ENCODE results near the gene INSIG1. TPM values are rescaled to one million over a fixed set of nuclear protein-coding genes. Genes with fewer than 3 reads are reported as not detected.

Gene INSIG1
- polyA plus RNA-seq, 3 donors: 37.1 to 85.6 (median 39.6) TPM

GRCh38 chr7:155288055-155288454, 9.6 kb upstream of the INSIG1 start:
- WGBS (ENCODE audit: insufficient coverage): 94% methylated on average over 15 of the region's 18 CpGs
- no peak overlapping the region for H3K4me3 Mint-ChIP-seq

GRCh38 chr7:155289107-155289506, 8.6 kb upstream of the INSIG1 start:
- H3K4me3 ChIP-seq (replicated peaks in 1 of 3; ENCODE audit: low read depth in 2 of 3, low read length in 3 of 3): no peak overlapping the region
- no peaks in the 10 kb centered on the region for H3K36me3 ChIP-seq (replicated peaks in 1 of 2; ENCODE audit: control insufficient read depth in 1 of 2, insufficient read depth in 2 of 2, low read length in 2 of 2)
- no peak for TF ChIP-seq CTCF (IDR thresholded peaks at IDR 0.05)
- H3K27me3 ChIP-seq (ENCODE audit: control insufficient read depth in 2 of 2, insufficient read depth in 2 of 2, low read length in 2 of 2): no peaks in the 10 kb centered on the region
- H3K79me2 ChIP-seq (ENCODE audit: insufficient read depth, low read length): no peaks in the 10 kb centered on the region
- H3K27ac ChIP-seq (ENCODE audit: low read depth in 1 of 2, low read length in 2 of 2): no peak overlapping the region
- H3K9ac ChIP-seq (ENCODE audit: insufficient read depth, low read length, poor library complexity, severe bottlenecking): no peak overlapping the region
- Mint-ChIP-seq H3K27ac (no peak overlapping the region), H3K9me3 (peaks cover 0 to 2% (median 0%) of the 10 kb centered on the region in 7 donors), H3K4me3 (no peak overlapping the region), H3K27me3 (ENCODE audit: low read depth in 3 of 3) (peaks cover 2 to 17% (median 11%) of the 10 kb centered on the region in 3 donors), H3K36me3 (peaks cover 0 to 3% of the 10 kb centered on the region in 2 donors), H3K4me1 (peaks cover 56% of the 10 kb centered on the region)
- H2AFZ ChIP-seq (ENCODE audit: insufficient read depth, low read depth, low read length, poor library complexity, severe bottlenecking): no peak overlapping the region
- WGBS (ENCODE audit: insufficient coverage): 96% methylated on average over 6 of the region's 7 CpGs
- no peaks in the 10 kb centered on the region for H4K20me1 ChIP-seq (ENCODE audit: insufficient read depth, low read length)
- no peak for DNase-seq
- peaks cover 25 to 31% of the 10 kb centered on the region in 2 donors for H3K4me1 ChIP-seq (ENCODE audit: control insufficient read depth in 1 of 2, insufficient read depth in 2 of 2, low read length in 2 of 2)
- intact Hi-C loops (cut with micrococcal nuclease): no loop called here
- no peaks in the 10 kb centered on the region for H3K9me3 ChIP-seq (replicated peaks in 1 of 2; ENCODE audit: control insufficient read depth in 1 of 2, insufficient read depth in 1 of 2, low read length in 2 of 2)
- no peak overlapping the region for H3K4me2 ChIP-seq (replicated peaks; ENCODE audit: extremely low read depth, low read length, poor library complexity, severe bottlenecking)

More at GRCh38 chr7:155288055-155288454, 9.6 kb upstream of the INSIG1 start:
- Mint-ChIP-seq H3K27me3 (ENCODE audit: low read depth in 3 of 3) (peaks cover 3 to 17% (median 14%) of the 10 kb centered on the region in 3 donors), H3K36me3 (peaks cover 0 to 3% of the 10 kb centered on the region in 2 donors), H3K4me1 (peaks cover 50% of the 10 kb centered on the region), H3K27ac (peak overlapping the region in 5 of 7 donors; percentile 11 to 72 (median 34)), H3K9me3 (peaks cover 0 to 2% (median 0%) of the 10 kb centered on the region in 7 donors)
- H3K4me3 ChIP-seq (replicated peaks in 1 of 3; ENCODE audit: low read depth in 2 of 3, low read length in 3 of 3): no peak overlapping the region
- DNase-seq: no peak
- no peak overlapping the region for H3K4me2 ChIP-seq (replicated peaks; ENCODE audit: extremely low read depth, low read length, poor library complexity, severe bottlenecking)
- H2AFZ ChIP-seq (ENCODE audit: insufficient read depth, low read depth, low read length, poor library complexity, severe bottlenecking): no peak overlapping the region
- no peaks in the 10 kb centered on the region for H3K27me3 ChIP-seq (ENCODE audit: control insufficient read depth in 2 of 2, insufficient read depth in 2 of 2, low read length in 2 of 2)
- TF ChIP-seq CTCF (IDR thresholded peaks at IDR 0.05): no peak
- H3K79me2 ChIP-seq (ENCODE audit: insufficient read depth, low read length): no peaks in the 10 kb centered on the region
- no peak overlapping the region for H3K9ac ChIP-seq (ENCODE audit: insufficient read depth, low read length, poor library complexity, severe bottlenecking)
- no peaks in the 10 kb centered on the region for H3K36me3 ChIP-seq (replicated peaks in 1 of 2; ENCODE audit: control insufficient read depth in 1 of 2, insufficient read depth in 2 of 2, low read length in 2 of 2)
- H3K9me3 ChIP-seq (replicated peaks in 1 of 2; ENCODE audit: control insufficient read depth in 1 of 2, insufficient read depth in 1 of 2, low read length in 2 of 2): no peaks in the 10 kb centered on the region
- intact Hi-C loops (cut with micrococcal nuclease): no loop called here
- H3K4me1 ChIP-seq (ENCODE audit: control insufficient read depth in 1 of 2, insufficient read depth in 2 of 2, low read length in 2 of 2): peaks cover 15 to 21% of the 10 kb centered on the region in 2 donors
- no peaks in the 10 kb centered on the region for H4K20me1 ChIP-seq (ENCODE audit: insufficient read depth, low read length)
- no peak overlapping the region for H3K27ac ChIP-seq (ENCODE audit: low read depth in 1 of 2, low read length in 2 of 2)

Data from CD14-positive monocyte (primary cell).